ENCODE results near the gene DAPP1. TPM values are rescaled to one million over a fixed set of nuclear protein-coding genes. Genes with fewer than 3 reads are reported as not detected.
"Not testable (repeated sequence)": the region's sequence is repeated elsewhere in the genome, so short reads cannot be mapped to it uniquely, and the experiment has no call there.

DAPP1 gene
- total and polyA plus RNA-seq, 2 of the 8 experiments (the other 6 are each of a cell fraction or from before 2014, with no cell fraction given) = not detected

DNA sequence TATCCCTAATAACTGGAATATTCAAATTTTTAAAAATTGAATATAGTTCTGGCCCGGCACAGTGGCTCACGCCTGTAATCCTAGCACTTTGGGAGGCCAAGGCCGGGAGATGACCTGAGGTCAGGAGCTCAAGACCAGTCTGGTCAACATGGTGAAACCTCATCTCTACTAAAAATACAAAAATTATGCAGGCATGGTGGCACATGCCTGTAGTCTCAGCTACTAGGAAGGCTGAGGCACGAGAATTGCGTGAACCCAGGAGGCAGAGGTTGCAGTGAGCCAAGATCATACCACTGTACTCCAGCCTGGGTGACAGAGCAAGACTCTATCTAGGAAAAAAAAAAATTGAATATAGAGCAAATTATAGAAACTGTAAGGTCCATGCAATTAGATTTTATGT, 13.4 kb downstream of the DAPP1 start:
- POLR2A ChIA-PET (ENCODE audit: partially characterized antibody); H2BK120ac ChIP-seq (replicated peaks; ENCODE audit: low read depth, low read length); H3K4me3 ChIP-seq (ENCODE audit: extremely low read depth in 1 of 4, insufficient read depth in 2 of 4, low read depth in 3 of 4, low read length in 4 of 4); H2BK5ac ChIP-seq (ENCODE audit: low read depth, low read length); H3K4me2 ChIP-seq (ENCODE audit: insufficient read depth in 1 of 2, low read depth in 2 of 2, low read length in 2 of 2); H3K18ac ChIP-seq (ENCODE audit: extremely low read depth, low read length); H3K23ac ChIP-seq (ENCODE audit: insufficient read length); H2BK15ac ChIP-seq (ENCODE audit: low read length); H3K23me2 ChIP-seq (ENCODE audit: low read depth, low read length); H3K27me3 ChIP-seq (replicated peaks in 1 of 4; ENCODE audit: control insufficient read depth in 3 of 4, extremely low read depth in 1 of 4, insufficient read depth in 3 of 4, low read length in 3 of 4); H3K4me1 ChIP-seq (replicated peaks in 1 of 4; ENCODE audit: control insufficient read depth in 3 of 4, insufficient read depth in 4 of 4, low read length in 3 of 4); H3K27ac ChIP-seq (ENCODE audit: low read depth, low read length); H3K14ac ChIP-seq (ENCODE audit: insufficient read length); H3K79me1 ChIP-seq (ENCODE audit: low read depth, low read length); H2AFZ ChIP-seq (ENCODE audit: low read length); FAIRE-seq; H3K9me3 ChIP-seq (ENCODE audit: insufficient read depth in 2 of 2, low read depth in 1 of 2, low read length in 1 of 2); H2BK12ac ChIP-seq (ENCODE audit: low read depth, low read length); H3K36me3 ChIP-seq (ENCODE audit: control insufficient read depth in 2 of 4, insufficient read depth in 4 of 4, low read length in 3 of 4); H2AK5ac ChIP-seq (ENCODE audit: low read depth, low read length); H4K8ac ChIP-seq (ENCODE audit: extremely low read depth, insufficient read depth, low read length); H3K4ac ChIP-seq (replicated peaks; ENCODE audit: insufficient read length, low read depth, low read length); H2BK20ac ChIP-seq (ENCODE audit: low read length); H4K5ac ChIP-seq (ENCODE audit: insufficient read length, low read depth, low read length); H4K91ac ChIP-seq (replicated peaks; ENCODE audit: insufficient read length, low read length); H4K20me1 ChIP-seq (replicated peaks in 1 of 2; ENCODE audit: control insufficient read depth in 1 of 2, insufficient read depth in 2 of 2, low read length in 2 of 2); H3K9ac ChIP-seq (replicated peaks in 1 of 4; ENCODE audit: extremely low read depth in 1 of 4, low read depth in 3 of 4, low read length in 3 of 4); H3K79me2 ChIP-seq (ENCODE audit: control insufficient read depth in 1 of 2, insufficient read depth in 2 of 2, low read length in 2 of 2); DNase-seq (ENCODE audit: low read depth in 1 of 2, low spot score in 2 of 2); H3K56ac ChIP-seq (replicated peaks; ENCODE audit: insufficient read length, low read depth, low read length): not testable (repeated sequence)
- CTCF ChIA-PET (ENCODE audit: partially characterized antibody) = interaction anchor here (0.6 to 1.7 kb wide), 6 partner anchors 9 to 805 kb away, joined by 3 to 5 read pairs (median 3); partner anchors contain the start of gene DAPP1
- 98% methylated on average over 5 of the region's 5 CpGs; no CpG with 5 or more reads in 1 of the 2 experiments for WGBS, 2 experiments (ENCODE audit: extremely low coverage in 1 of 2, insufficient coverage in 1 of 2, insufficient read length in 1 of 2, insufficient replicate concordance in 2 of 2, low coverage in 1 of 2, low lambda C conversion rate in 2 of 2, missing lambda C conversion rate in 1 of 2)

Data from H1 (cell line).